ENCODE data around the gene ARHGEF7. TPM values are rescaled to one million over a fixed set of nuclear protein-coding genes. Genes with fewer than 3 reads are reported as not detected.

The ARHGEF7 gene
- total and polyA plus RNA-seq, 2 experiments from 2014 or later = 23.6 to 58.9 TPM

- H3K27me3 Mint-ChIP-seq (ENCODE audit: insufficient read depth, low read depth, poor library complexity) = no peaks in the 10 kb centered on the region
- H3K36me3 Mint-ChIP-seq (ENCODE audit: low read depth) = no peaks in the 10 kb centered on the region
- H2AFZ ChIP-seq = no peak overlapping the region
- H3K27ac ChIP-seq (ENCODE audit: low read depth) = no peak overlapping the region
- H3K4me1 ChIP-seq (ENCODE audit: insufficient read depth) = no peaks in the 10 kb centered on the region
- no peak overlapping the region for H3K4me2 ChIP-seq
- H3K27ac Mint-ChIP-seq = no peak overlapping the region
- ATAC-seq (no peak), DNase-seq (ENCODE audit: low spot score) (no peak)
- no peaks in the 10 kb centered on the region for H3K27me3 ChIP-seq (ENCODE audit: insufficient read depth)
- no peaks in the 10 kb centered on the region for H3K4me1 Mint-ChIP-seq
- H3K4me3 Mint-ChIP-seq = no peak overlapping the region
- no peak overlapping the region for H3K4me3 ChIP-seq
- H3K36me3 ChIP-seq (ENCODE audit: insufficient read depth) = no peaks in the 10 kb centered on the region
- no peaks in the 10 kb centered on the region for H3K79me2 ChIP-seq (replicated peaks; ENCODE audit: insufficient read depth)
- TF ChIP-seq ZNF331 (CRISPR knock-in tag; IDR thresholded peaks at IDR 0.05; ENCODE audit: low read depth) (no peak), JUNB (IDR thresholded peaks at IDR 0.05; ENCODE audit: unreplicated experiment) (no peak), EZH2 (IDR thresholded peaks at IDR 0.05; ENCODE audit: low read depth, unreplicated experiment) (no peak), STAT1 (IDR thresholded peaks at IDR 0.05; ENCODE audit: unreplicated experiment) (no peak), CREB1 (CRISPR knock-in tag; IDR thresholded peaks at IDR 0.05; ENCODE audit: low read depth) (no peak), POLR2AphosphoS5 (IDR thresholded peaks at IDR 0.05; ENCODE audit: low read depth) (no peak), EZH2phosphoT487 (IDR thresholded peaks at IDR 0.05; ENCODE audit: unreplicated experiment) (no peak), ZNF114 (CRISPR knock-in tag; IDR thresholded peaks at IDR 0.05) (no peak), NANOG (IDR thresholded peaks at IDR 0.05; ENCODE audit: borderline replicate concordance) (no peak)
- TF ChIP-seq, protein P1, sequence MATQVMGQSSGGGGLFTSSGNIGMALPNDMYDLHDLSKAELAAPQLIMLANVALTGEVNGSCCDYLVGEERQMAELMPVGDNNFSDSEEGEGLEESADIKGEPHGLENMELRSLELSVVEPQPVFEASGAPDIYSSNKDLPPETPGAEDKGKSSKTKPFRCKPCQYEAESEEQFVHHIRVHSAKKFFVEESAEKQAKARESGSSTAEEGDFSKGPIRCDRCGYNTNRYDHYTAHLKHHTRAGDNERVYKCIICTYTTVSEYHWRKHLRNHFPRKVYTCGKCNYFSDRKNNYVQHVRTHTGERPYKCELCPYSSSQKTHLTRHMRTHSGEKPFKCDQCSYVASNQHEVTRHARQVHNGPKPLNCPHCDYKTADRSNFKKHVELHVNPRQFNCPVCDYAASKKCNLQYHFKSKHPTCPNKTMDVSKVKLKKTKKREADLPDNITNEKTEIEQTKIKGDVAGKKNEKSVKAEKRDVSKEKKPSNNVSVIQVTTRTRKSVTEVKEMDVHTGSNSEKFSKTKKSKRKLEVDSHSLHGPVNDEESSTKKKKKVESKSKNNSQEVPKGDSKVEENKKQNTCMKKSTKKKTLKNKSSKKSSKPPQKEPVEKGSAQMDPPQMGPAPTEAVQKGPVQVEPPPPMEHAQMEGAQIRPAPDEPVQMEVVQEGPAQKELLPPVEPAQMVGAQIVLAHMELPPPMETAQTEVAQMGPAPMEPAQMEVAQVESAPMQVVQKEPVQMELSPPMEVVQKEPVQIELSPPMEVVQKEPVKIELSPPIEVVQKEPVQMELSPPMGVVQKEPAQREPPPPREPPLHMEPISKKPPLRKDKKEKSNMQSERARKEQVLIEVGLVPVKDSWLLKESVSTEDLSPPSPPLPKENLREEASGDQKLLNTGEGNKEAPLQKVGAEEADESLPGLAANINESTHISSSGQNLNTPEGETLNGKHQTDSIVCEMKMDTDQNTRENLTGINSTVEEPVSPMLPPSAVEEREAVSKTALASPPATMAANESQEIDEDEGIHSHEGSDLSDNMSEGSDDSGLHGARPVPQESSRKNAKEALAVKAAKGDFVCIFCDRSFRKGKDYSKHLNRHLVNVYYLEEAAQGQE (IDR thresholded peaks at IDR 0.05; ENCODE audit: unreplicated experiment) = no peak
- TF ChIP-seq, protein P2, sequence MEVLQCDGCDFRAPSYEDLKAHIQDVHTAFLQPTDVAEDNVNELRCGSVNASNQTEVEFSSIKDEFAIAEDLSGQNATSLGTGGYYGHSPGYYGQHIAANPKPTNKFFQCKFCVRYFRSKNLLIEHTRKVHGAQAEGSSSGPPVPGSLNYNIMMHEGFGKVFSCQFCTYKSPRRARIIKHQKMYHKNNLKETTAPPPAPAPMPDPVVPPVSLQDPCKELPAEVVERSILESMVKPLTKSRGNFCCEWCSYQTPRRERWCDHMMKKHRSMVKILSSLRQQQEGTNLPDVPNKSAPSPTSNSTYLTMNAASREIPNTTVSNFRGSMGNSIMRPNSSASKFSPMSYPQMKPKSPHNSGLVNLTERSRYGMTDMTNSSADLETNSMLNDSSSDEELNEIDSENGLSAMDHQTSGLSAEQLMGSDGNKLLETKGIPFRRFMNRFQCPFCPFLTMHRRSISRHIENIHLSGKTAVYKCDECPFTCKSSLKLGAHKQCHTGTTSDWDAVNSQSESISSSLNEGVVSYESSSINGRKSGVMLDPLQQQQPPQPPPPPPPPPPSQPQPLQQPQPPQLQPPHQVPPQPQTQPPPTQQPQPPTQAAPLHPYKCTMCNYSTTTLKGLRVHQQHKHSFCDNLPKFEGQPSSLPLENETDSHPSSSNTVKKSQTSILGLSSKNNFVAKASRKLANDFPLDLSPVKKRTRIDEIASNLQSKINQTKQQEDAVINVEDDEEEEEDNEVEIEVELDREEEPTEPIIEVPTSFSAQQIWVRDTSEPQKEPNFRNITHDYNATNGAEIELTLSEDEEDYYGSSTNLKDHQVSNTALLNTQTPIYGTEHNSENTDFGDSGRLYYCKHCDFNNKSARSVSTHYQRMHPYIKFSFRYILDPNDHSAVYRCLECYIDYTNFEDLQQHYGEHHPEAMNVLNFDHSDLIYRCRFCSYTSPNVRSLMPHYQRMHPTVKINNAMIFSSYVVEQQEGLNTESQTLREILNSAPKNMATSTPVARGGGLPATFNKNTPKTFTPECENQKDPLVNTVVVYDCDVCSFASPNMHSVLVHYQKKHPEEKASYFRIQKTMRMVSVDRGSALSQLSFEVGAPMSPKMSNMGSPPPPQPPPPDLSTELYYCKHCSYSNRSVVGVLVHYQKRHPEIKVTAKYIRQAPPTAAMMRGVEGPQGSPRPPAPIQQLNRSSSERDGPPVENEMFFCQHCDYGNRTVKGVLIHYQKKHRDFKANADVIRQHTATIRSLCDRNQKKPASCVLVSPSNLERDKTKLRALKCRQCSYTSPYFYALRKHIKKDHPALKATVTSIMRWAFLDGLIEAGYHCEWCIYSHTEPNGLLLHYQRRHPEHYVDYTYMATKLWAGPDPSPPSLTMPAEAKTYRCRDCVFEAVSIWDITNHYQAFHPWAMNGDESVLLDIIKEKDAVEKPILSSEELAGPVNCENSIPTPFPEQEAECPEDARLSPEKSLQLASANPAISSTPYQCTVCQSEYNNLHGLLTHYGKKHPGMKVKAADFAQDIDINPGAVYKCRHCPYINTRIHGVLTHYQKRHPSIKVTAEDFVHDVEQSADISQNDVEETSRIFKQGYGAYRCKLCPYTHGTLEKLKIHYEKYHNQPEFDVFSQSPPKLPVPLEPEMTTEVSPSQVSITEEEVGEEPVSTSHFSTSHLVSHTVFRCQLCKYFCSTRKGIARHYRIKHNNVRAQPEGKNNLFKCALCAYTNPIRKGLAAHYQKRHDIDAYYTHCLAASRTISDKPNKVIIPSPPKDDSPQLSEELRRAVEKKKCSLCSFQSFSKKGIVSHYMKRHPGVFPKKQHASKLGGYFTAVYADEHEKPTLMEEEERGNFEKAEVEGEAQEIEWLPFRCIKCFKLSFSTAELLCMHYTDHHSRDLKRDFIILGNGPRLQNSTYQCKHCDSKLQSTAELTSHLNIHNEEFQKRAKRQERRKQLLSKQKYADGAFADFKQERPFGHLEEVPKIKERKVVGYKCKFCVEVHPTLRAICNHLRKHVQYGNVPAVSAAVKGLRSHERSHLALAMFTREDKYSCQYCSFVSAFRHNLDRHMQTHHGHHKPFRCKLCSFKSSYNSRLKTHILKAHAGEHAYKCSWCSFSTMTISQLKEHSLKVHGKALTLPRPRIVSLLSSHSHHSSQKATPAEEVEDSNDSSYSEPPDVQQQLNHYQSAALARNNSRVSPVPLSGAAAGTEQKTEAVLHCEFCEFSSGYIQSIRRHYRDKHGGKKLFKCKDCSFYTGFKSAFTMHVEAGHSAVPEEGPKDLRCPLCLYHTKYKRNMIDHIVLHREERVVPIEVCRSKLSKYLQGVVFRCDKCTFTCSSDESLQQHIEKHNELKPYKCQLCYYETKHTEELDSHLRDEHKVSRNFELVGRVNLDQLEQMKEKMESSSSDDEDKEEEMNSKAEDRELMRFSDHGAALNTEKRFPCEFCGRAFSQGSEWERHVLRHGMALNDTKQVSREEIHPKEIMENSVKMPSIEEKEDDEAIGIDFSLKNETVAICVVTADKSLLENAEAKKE (CRISPR knock-in tag; IDR thresholded peaks at IDR 0.05) = no peak
- TF ChIP-seq, protein P3, sequence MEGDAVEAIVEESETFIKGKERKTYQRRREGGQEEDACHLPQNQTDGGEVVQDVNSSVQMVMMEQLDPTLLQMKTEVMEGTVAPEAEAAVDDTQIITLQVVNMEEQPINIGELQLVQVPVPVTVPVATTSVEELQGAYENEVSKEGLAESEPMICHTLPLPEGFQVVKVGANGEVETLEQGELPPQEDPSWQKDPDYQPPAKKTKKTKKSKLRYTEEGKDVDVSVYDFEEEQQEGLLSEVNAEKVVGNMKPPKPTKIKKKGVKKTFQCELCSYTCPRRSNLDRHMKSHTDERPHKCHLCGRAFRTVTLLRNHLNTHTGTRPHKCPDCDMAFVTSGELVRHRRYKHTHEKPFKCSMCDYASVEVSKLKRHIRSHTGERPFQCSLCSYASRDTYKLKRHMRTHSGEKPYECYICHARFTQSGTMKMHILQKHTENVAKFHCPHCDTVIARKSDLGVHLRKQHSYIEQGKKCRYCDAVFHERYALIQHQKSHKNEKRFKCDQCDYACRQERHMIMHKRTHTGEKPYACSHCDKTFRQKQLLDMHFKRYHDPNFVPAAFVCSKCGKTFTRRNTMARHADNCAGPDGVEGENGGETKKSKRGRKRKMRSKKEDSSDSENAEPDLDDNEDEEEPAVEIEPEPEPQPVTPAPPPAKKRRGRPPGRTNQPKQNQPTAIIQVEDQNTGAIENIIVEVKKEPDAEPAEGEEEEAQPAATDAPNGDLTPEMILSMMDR (conservative IDR thresholded peaks at IDR 0.05; ENCODE audit: low read depth in 2 of 2) = no peak
- TF ChIP-seq, protein P4, sequence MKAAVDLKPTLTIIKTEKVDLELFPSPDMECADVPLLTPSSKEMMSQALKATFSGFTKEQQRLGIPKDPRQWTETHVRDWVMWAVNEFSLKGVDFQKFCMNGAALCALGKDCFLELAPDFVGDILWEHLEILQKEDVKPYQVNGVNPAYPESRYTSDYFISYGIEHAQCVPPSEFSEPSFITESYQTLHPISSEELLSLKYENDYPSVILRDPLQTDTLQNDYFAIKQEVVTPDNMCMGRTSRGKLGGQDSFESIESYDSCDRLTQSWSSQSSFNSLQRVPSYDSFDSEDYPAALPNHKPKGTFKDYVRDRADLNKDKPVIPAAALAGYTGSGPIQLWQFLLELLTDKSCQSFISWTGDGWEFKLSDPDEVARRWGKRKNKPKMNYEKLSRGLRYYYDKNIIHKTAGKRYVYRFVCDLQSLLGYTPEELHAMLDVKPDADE (IDR thresholded peaks at IDR 0.05) = no peak
- no peaks in the 10 kb centered on the region for H3K9me2 ChIP-seq (ENCODE audit: insufficient read depth)
- H3F3A ChIP-seq (replicated peaks; ENCODE audit: low read depth) = no peaks in the 10 kb centered on the region
- no peaks in the 10 kb centered on the region for H3K9me3 Mint-ChIP-seq
- H4K20me1 ChIP-seq (replicated peaks; ENCODE audit: insufficient read depth) = no peaks in the 10 kb centered on the region
Observed at GRCh38 chr13:111145506-111145905, 30.4 kb downstream of the ARHGEF7 start.

Data from GM23338 (cell line).